Endothelial cell of umbilical vein (primary cell): ENCODE data around the gene POU6F2. TPM values are rescaled to one million over a fixed set of nuclear protein-coding genes. Genes with fewer than 3 reads are reported as not detected.

Source experiments
- BruUV-seq: library from RNA; stranded (reverse); fragments of 400-500 nt; replicated peaks from 2 replicates; lab custom pipeline; 2021; lab: Mats Ljungman, UMichigan
- CTCF ChIA-PET: fragments of 300-600, 350-600 bp; sonication (Branson Sonifier 250); formaldehyde crosslinking; loops from one replicate; lab custom pipeline; 2021; ENCODE audit warnings: antibody characterized with exemption, inconsistent platforms; lab: Charles Lee
- POLR2A ChIA-PET: fragments of 300-600, 350-600 bp; sonication (Branson Sonifier 250); formaldehyde crosslinking; loops from one replicate; lab custom pipeline; 2021; ENCODE audit warnings: antibody characterized with exemption, inconsistent platforms; lab: Charles Lee
- DNase-seq: peaks from one replicate; pipeline ENCODE4 v3.0.0-alpha.2; 2011; ENCODE audit warnings: low read depth, low spot score
- FAIRE-seq: peaks from 2 replicates; lab custom pipeline; 2011; peaks lifted over from hg19 to GRCh38; lab: Jason Lieb, UNC
- H2AFZ ChIP-seq: 2 replicates; pipeline ENCODE4 v1.6.0; 2012; ENCODE audit warnings: low read depth, low read length, control low read depth, inconsistent platforms
- H3K27ac ChIP-seq: 2 replicates; pipeline ENCODE4 v1.5.1; 2011; ENCODE audit warnings: low read depth, mild to moderate bottlenecking, control low read depth, low read length, moderate library complexity; ENCODE audit not compliant: insufficient read depth
- H3K27me3 ChIP-seq, 2 experiments: 2 replicates each; pipeline versions ENCODE4 v1.6.0 to v1.6.1; 2011; ENCODE audit warnings: low read length in 2 of 2, mixed read lengths in 1 of 2; ENCODE audit not compliant: control insufficient read depth in 2 of 2, insufficient read depth in 2 of 2
- H3K36me3 ChIP-seq, 2 experiments: 2 replicates in 1 of 2; 3 replicates in 1 of 2; pipeline ENCODE4 v1.5.1; 2011; ENCODE audit warnings: low read length in 2 of 2, mild to moderate bottlenecking in 1 of 2, moderate library complexity in 1 of 2; ENCODE audit not compliant: control insufficient read depth in 2 of 2, insufficient read depth in 2 of 2; ENCODE audit errors: extremely low read depth in 1 of 2
- H3K4me1 ChIP-seq: 3 replicates; pipeline ENCODE4 v1.5.1; 2011; ENCODE audit warnings: mild to moderate bottlenecking, low read length; ENCODE audit not compliant: control insufficient read depth, insufficient read depth; ENCODE audit errors: extremely low read depth
- H3K4me2 ChIP-seq: 2 replicates; pipeline ENCODE4 v1.6.1; 2011; ENCODE audit warnings: low read length, control low read depth, mixed read lengths; ENCODE audit not compliant: insufficient read depth
- H3K4me3 ChIP-seq, 3 experiments: fragments of 200-600 bp in 1 of 3; sonication (generic), shearing (Covaris generic) in 1 of 3; replicated peaks in 1 of 3; 2 replicates each; pipeline ENCODE4 v1.5.1; 2011 to 2016; ENCODE audit warnings: control low read depth in 3 of 3, low read length in 3 of 3, mild to moderate bottlenecking in 2 of 3, inconsistent platforms in 1 of 3, low read depth in 1 of 3, moderate library complexity in 1 of 3; ENCODE audit not compliant: insufficient read depth in 1 of 3
- H3K79me2 ChIP-seq: 2 replicates; pipeline ENCODE4 v1.6.0; 2012; ENCODE audit warnings: low read length, inconsistent platforms; ENCODE audit not compliant: control insufficient read depth, insufficient read depth
- H3K9ac ChIP-seq: replicated peaks from 2 replicates; pipeline ENCODE3; 2011; ENCODE audit warnings: low read length, control low read depth; ENCODE audit not compliant: insufficient read depth; ENCODE audit errors: extremely low read depth
- H3K9me1 ChIP-seq: replicated peaks from 3 replicates; pipeline ENCODE4 v1.6.0; 2011; ENCODE audit warnings: mild to moderate bottlenecking, low read length; ENCODE audit not compliant: control insufficient read depth, insufficient read depth; ENCODE audit errors: extremely low read depth
- H3K9me3 ChIP-seq: replicated peaks from 2 replicates; pipeline ENCODE4 v1.5.1; 2012; ENCODE audit warnings: low read length, inconsistent platforms; ENCODE audit not compliant: control insufficient read depth, insufficient read depth
- H4K20me1 ChIP-seq: replicated peaks from 2 replicates; pipeline ENCODE3; 2011; ENCODE audit warnings: mild to moderate bottlenecking, low read length; ENCODE audit not compliant: control insufficient read depth, insufficient read depth; ENCODE audit errors: extremely low read depth
- CTCF ChIP-seq, 2 donors: IDR thresholded peaks; 1 replicate in 1 of 2; 2 replicates in 1 of 2; pipeline ENCODE4 v1.5.1; 2011; ENCODE audit warnings: low read length in 2 of 2, mild to moderate bottlenecking in 2 of 2, moderate library complexity in 2 of 2, control low read depth in 1 of 2, inconsistent platforms in 1 of 2, low read depth in 1 of 2; ENCODE audit not compliant: insufficient read depth in 1 of 2; ENCODE audit errors: extremely low read depth in 1 of 2
- EZH2 ChIP-seq: IDR thresholded peaks from 2 replicates; pipeline ENCODE4 v1.6.1; 2012; ENCODE audit warnings: borderline replicate concordance, low read depth, mild to moderate bottlenecking, moderate library complexity, low read length, inconsistent platforms; ENCODE audit not compliant: severe bottlenecking
- FOS ChIP-seq: IDR thresholded peaks from 2 replicates; pipeline ENCODE4 v1.6.1; 2011; ENCODE audit warnings: mild to moderate bottlenecking, low read length, moderate library complexity, borderline replicate concordance; ENCODE audit not compliant: insufficient read depth
- GATA2 ChIP-seq: IDR thresholded peaks from 2 replicates; pipeline ENCODE4 v1.7.0; 2011; ENCODE audit warnings: low read depth, mild to moderate bottlenecking, moderate library complexity, mixed read lengths, low read length; ENCODE audit not compliant: insufficient read length, insufficient read depth
- JUN ChIP-seq: IDR thresholded peaks from 2 replicates; pipeline ENCODE4 v1.6.1; 2011; ENCODE audit warnings: borderline replicate concordance, low read depth; ENCODE audit not compliant: insufficient read length, insufficient read depth
- MAX ChIP-seq: IDR thresholded peaks from 2 replicates; pipeline ENCODE4 v1.6.1; 2011; ENCODE audit not compliant: insufficient read depth, insufficient read length
- MYC ChIP-seq: IDR thresholded peaks from one replicate; pipeline ENCODE4 v1.6.1; 2011; ENCODE audit warnings: mild to moderate bottlenecking, low read depth, low read length
- POLR2A ChIP-seq: IDR thresholded peaks from 2 replicates; pipeline ENCODE4 v1.6.1; 2012; ENCODE audit warnings: low read depth, mild to moderate bottlenecking, control low read depth, low read length
- POLR2AphosphoS5 ChIP-seq: IDR thresholded peaks from 2 replicates; pipeline ENCODE4 v1.6.1; 2012; ENCODE audit warnings: low read depth, mild to moderate bottlenecking, control low read depth, low read length, moderate library complexity; ENCODE audit not compliant: insufficient read depth
- dilution Hi-C: fragments of 300-500 bp; cut with MboI; formaldehyde crosslinking; loops from one replicate; pipeline ENCODE4 v1.15.0; 2019; ENCODE audit warnings: low sequenced_read_pairs; ENCODE audit not compliant: extremely low pct_ligation_motif_present
- intact Hi-C: fragments of 100-400 bp; cut with micrococcal nuclease; formaldehyde crosslinking; loops from one replicate; pipeline ENCODE4 v1.10.0; 2022
- polyA plus RNA-seq, 4 experiments: library from polyadenylated mRNA; depleted of rRNA in 3 of 4; stranded (reverse) in 3 of 4; unstranded in 1 of 4; fragments of >200 nt; gene quantifications; 2 replicates each; pipeline versions ENCODE4 v1.2.1 to v1.2.3, GENCODE V29; 2011 to 2012; ENCODE audit warnings: missing spikeins in 1 of 4
- total RNA-seq: library from RNA; stranded (reverse); gene quantifications from 2 replicates; pipeline ENCODE4 v1.2.3, GENCODE V29; 2021

Gene POU6F2
- total and polyA plus RNA-seq, 2 donors (not counting 3 experiments of a cell fraction or from before 2014, with no cell fraction given) = 0.29 TPM; not detected in 1

GRCh38 chr7:39375047-39375873 is 397.6 kb downstream of the POU6F2 start:
- Histone ChIP-seq H3K36me3 (no peaks in the 10 kb centered on the region), H3K4me1 (no peaks in the 10 kb centered on the region), H4K20me1 (no peaks in the 10 kb centered on the region), H3K9ac (no peak overlapping the region), H3K9me3 (no peaks in the 10 kb centered on the region), H2AFZ (no peak overlapping the region), H3K79me2 (no peaks in the 10 kb centered on the region), H3K27ac (no peak overlapping the region), H3K9me1 (no peaks in the 10 kb centered on the region), H3K27me3 (no peaks in the 10 kb centered on the region), H3K4me2 (no peak overlapping the region), H3K4me3 (no peak overlapping the region)
- TF ChIP-seq CTCF (IDR thresholded peaks at IDR 0.05; ENCODE audit: extremely low read depth in 1 of 2, insufficient read depth in 1 of 2, low read depth in 1 of 2, low read length in 2 of 2) = no peak
- no peak for TF ChIP-seq MAX
- no peak for TF ChIP-seq EZH2
- no peak for TF ChIP-seq POLR2A
- no peak for TF ChIP-seq FOS
- TF ChIP-seq POLR2AphosphoS5 = no peak
- TF ChIP-seq GATA2 = no peak
- TF ChIP-seq JUN = no peak
- TF ChIP-seq MYC = no peak
- ChIA-PET CTCF (no interaction called here), POLR2A (no interaction called here)
- BruUV-seq = no TSS peak
- DNase-seq (no peak), FAIRE-seq (no peak)
- intact Hi-C loops = no loop called here
- dilution Hi-C loops = no loop called here
